Thyroid gland (tissue), 4 donors: ENCODE measurements around the gene TXNL4B.
"Not testable (repeated sequence)": the region's sequence is repeated elsewhere in the genome, so short reads cannot be mapped to it uniquely, and the experiment has no call there.

ENCODE experiments used
- CTCF ChIP-seq, 6 experiments: fragments of 200-600 bp in 3 of 6; fragments of 450-650 bp in 3 of 6; sonication (generic) in 3 of 6; IDR thresholded peaks; one replicate each; pipeline ENCODE4 v1.5.1; 2016 to 2019; ENCODE audit warnings: antibody characterized with exemption in 6 of 6, mild to moderate bottlenecking in 2 of 6, inconsistent platforms in 1 of 6, moderate library complexity in 1 of 6
- POLR2A ChIP-seq, 2 donors: fragments of 450-650 bp; IDR thresholded peaks; one replicate each; pipeline ENCODE4 v1.6.1; 2017; ENCODE audit warnings: antibody characterized with exemption in 2 of 2, mild to moderate bottlenecking in 2 of 2, moderate library complexity in 1 of 2

- not testable (repeated sequence) for TF ChIP-seq CTCF, POLR2A (IDR thresholded peaks at IDR 0.05)
These were observed 36.1 kb downstream of the TXNL4B start for GRCh38 chr16:72057313-72057712.
